Stimulated activated CD4-positive, alpha-beta T cell treated with anti-CD3 and anti-CD28 coated beads, TNF-alpha, amount 100 ng/mL, for 1 hour (primary cell): ENCODE measurements around the gene ME3.
"Not testable (repeated sequence)": the region's sequence is repeated elsewhere in the genome, so short reads cannot be mapped to it uniquely, and the experiment has no call there.

ENCODE experiments used
- DNase-seq, 3 donors: peaks; one replicate each; pipeline ENCODE4 v3.0.0-alpha.2; 2020; ENCODE audit warnings: low read depth in 3 of 3, low spot score in 1 of 3

The ME3 gene

DNA sequence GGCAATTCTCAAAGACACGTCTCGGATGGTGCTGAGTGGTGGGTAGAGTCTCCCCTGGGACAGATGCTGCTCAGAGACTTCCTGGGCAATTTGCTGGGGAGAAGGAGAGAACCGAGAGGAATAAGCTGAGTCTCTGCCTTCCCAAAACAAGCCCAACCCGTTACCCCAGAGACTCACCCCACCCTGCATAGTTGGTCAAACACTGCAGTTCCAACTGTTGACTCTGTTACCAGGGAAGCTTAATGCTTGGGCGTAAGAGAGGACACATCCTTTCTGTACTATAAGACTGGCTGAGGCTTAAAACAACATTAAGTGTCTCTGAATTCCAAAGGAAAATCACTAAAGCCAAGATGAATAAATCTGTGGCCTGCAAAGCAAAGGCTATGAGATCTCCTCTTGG lies 229.6 kb downstream of the ME3 start:
- DNase-seq: no peak

DNA sequence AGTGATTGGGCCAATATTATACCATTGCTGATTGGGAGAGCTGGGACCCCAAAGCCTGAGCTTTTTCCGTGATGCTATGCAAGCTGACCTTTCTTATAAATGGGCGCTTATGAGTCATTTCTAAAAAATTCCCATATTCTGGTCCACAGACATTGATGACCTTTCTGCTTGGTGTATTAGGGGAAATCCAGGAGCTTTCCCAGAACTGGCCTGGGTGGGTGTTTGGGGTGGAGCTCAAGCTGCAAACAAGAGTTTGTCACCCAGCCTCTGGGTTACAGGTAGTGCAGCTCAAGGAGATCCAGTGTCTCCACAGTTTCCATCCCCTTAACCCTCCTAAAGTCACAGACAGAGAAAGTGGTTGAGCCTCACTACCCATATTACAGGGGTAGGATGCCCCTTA lies 230.0 kb downstream of the ME3 start:
- no peak for DNase-seq

DNA sequence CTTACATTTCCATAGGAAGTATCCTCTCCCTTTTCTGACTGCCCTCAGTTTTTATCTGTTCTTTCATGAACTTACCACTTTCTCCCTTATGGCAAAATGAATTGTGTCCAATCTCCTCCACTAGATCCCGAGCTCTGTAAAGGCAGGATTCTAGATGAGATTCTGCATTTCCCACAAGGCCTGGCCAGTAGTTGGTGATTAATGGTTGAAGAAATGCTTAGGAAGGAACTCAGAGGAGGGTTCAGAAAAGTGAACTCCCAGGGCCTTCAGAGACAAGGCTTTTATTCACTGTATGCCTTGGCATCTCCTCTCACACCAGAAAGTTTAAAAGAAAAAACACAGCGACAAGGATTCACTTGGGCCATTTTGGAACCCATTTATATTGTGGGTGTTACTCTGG lies 231.6 kb downstream of the ME3 start:
- DNase-seq: no peak

DNA sequence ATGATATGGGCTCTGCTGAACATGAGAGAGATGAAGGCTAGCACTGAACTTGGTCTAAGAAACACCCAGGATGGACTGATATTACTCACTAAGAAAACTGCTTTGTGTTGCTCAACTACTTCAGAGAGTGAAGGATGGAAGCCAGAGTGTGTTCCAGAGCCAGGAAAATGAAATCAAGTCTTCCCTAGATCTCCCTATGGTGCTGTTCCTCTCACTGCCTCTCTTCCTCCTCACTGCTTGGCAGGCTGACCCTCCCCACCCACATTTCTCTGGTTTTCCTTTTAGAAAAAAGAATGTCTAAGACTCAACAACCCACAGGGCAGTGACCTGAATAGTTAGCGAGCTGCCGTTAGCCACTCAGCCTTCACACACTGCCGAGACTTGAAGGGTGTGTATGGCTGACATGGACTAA lies 232.1 kb downstream of the ME3 start:
- DNase-seq: no peak

DNA sequence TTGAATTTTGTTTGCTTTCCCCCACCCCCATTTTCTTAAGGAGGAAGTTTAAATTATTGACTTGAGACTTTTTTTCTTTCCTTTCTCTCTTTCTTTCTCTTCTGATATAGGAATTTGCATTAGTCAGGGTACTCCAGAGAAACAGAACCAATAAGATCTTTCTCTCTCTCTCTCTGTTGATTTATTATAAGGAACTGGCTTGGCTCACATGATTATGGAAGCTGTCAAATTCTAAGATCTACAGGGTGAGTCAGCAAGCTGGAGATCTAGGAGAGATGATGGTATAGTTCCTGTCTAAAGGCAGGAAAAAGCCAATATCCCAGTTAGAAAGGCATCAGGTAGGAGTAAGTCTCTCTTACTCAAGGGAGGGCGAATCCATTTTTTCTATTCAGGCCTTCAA lies 233.7 kb downstream of the ME3 start:
- no peak for DNase-seq

DNA sequence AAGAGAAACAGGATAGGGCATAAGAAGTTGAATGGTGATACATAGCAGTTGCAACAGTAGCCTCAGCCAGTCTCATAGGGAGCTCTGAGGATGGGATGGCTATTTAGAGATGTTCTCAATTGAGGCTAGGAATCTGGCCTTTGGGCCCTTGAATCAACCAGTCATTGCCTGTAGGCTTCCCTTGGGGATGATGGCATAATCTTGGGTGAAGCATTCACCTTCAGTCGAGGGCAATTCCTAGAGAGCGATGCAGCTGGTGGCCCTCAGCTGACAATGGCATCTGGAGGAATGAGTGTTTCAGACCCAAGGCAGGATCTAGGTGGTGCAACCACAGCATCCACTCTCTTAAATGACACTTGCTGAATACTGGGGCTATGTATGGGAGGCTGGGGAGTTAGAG lies 236.7 kb downstream of the ME3 start:
- no peak for DNase-seq

DNA sequence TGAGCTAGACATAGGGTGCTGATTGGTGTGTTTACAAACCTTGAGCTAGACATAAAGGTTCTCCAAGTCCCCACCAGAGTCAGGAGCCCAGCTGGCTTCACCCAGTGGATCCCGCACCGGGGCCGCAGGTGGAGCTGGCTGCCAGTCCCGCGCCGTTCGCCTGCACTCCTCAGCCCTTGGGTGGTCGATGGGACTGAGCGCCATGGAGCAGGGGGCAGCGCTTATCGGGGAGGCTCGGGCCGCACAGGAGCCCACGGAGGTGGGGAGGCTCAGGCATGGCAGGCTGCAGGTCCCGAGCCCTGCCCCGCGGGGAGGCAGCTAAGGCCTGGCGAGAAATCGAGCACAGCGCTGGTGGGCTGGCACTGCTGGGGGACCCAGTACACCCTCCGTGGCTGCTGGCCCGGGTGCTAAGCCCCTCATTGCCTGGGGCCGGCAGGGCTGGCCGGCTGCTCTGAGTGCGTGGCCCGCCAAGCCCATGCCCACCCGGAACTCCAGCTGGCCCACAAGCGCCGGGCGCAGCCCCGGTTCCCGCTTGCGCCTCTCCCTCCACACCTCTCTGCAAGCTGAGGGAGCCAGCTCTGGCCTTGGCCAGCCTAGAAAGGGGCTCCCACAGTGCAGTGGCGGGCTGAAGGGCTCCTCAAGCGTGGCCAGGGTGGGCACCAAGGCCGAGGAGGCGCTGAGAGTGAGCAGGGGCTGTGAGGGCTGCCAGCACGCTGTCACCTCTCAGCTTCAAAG lies 238.9 kb downstream of the ME3 start:
- DNase-seq: not testable (repeated sequence)

DNA sequence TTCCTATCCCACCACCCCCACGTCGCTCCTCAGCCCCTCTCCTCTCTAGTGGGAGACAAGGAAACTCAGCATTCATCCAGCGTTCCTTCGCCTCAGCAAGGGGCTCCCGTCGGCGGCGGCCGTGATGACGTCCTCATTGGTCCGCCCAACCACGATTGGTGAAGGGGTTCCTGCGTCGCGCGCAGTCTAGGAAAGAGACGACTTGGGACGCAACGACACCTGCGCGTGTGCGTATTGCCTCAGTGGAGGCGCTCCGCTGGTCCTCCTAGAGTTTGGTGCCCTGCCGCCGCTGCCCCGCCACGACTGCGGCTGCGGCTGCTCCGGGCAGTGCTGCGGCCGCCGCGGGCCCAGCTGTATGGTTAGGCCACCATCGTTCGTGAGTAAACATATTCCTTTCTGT lies 241.2 kb downstream of the ME3 start:
- no peak for DNase-seq

DNA sequence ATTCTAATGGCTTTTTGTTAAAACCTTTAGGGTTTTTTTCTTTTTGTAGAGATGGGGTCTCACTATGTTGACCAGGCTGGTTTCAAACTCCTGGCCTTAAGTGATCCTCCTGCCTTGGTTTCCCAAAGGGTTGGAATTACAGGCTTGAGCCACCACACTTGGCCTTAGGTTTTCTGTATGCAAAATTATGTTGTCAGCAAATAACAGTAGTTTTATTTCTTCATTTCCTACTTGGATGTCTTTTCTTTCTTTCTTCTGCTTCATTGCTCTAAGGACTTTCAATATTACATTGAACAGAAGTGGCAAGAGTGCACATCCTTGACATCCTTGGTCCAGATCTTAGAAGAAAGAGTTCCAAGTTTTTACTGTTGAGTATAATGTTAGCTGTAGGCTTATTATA lies 245.0 kb downstream of the ME3 start:
- DNase-seq: no peak

DNA sequence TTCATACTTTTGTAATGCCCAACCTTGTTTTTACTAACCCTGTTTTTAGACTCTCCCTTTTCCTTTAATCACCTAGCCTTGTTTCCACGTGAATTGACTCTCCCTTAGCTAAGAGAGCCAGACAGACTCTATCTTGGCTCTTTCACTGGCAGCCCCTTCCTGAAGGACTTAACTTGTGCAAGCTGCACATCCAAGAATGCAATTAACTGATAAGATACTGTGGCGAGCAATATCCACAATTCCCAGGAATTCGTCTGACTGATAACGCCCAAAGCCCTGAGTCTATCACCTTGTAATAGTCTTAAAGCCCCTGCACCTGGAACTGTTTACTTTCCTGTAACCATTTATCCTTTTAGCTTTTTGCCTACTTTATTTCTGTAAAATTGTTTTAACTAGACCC lies 248.9 kb downstream of the ME3 start:
- not testable (repeated sequence) for DNase-seq

DNA sequence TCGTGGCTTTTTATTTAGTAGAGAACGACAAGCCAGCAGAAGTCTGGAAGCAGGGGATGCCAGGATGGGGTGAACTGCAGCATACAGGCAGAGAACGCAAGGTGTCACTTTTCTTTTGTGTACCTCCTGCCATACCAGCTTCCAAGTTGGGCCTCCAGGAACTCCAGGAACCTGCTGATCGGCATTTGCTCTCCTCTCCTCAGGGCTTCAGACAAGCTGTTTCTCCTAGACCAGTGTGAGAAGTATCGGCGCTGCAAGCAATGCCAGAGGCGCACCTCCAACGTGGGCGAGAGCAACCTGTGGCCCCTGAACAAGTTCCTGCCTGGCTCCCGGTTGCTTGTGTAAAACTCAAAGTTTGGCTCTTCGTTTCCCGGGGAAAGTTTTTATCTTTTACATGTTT lies 250.0 kb downstream of the ME3 start:
- DNase-seq: no peak

DNA sequence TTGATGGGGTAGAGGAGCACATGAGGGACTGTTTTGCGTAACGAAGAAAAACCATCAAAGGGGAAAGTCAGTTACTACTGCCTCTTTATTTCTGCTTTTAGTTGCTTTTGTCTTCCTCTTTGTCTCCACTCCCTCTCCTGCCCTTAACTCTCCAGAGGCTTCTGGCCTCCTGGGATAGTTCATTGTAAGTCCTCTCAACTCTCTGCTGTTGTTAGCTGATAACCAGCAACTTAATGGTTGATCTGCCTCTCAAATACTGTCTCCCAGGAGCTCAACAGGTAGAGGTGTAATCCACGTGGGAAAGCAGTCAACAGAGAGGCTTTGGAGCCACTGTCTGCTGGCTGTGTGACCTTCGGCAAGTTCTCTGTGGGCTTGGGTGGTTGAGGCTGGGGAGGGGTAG lies 250.5 kb downstream of the ME3 start:
- no peak for DNase-seq

DNA sequence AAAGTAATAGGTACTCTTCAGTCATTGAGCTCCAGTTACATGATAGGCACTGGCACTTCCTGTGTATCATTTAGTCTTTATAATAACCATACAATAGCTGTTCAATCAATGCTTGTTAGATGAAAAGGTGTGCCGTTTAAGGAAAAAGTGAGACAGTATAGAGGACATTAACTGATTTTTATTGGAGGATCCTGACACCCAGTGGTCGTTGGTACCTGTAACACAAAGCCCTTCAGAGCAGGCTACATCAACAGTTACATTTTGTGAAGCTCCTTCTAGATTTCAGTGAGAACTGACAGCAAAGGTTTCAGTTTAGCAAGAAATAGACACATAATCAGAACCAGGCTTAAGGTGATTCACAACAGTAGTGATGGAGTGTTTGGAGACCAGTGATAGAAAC lies 253.5 kb downstream of the ME3 start:
- DNase-seq: no peak

DNA sequence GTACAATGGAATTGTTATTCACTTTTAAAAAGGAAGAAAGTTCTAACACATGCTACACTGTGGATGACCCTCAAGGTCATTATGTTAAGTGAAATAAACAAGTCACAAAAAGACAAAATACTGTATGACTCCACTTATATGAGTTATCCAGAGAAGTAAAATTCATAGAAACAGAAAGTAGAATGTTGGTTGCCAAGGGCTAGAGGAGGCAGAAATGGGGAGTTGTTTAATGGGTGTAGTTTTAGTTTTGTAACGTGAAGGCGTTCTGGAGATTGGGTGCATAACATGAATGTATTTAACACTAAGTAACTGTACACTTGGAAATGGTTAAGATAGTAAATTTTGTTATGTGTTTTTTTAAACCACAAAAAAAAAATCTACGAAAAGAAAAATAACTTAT lies 253.9 kb downstream of the ME3 start:
- DNase-seq: no peak

DNA sequence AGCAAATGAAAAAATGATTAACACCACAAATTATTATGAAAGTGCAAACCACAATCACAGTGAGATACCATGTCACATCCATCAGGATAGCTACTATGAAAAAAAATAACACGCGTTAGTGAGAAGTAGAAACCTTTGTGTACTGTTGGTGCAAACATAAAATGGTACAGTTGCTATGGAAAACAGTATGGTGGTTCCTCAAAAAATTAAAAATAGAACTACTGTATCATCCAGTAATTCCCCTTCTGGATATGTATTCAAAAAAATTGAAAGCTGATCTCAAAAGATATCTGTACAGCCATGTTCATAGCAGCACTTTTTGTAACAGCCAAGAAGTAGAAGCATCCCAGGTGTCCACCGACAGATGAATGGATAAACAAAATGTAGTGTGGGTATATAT lies 254.3 kb downstream of the ME3 start:
- no peak for DNase-seq

DNA sequence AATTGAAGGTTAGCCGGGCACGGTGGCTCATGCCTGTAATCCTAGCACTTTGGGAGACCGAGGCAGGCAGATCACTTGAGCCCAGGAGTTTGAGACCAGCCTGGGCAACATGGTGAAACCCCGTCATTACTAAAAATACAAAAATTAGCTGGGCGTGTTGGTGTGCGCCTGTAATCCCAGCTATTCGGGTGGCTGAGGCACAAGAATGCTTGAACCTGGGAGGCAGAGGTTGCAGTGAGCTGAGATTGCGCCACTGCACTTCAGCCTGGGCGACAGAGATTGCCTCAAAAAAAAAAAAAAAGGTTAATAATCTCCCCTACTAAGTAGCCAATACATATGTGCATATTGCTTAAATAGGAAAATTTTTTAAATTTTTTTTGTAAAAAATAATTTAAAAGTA lies 255.5 kb downstream of the ME3 start:
- DNase-seq: not testable (repeated sequence)

DNA sequence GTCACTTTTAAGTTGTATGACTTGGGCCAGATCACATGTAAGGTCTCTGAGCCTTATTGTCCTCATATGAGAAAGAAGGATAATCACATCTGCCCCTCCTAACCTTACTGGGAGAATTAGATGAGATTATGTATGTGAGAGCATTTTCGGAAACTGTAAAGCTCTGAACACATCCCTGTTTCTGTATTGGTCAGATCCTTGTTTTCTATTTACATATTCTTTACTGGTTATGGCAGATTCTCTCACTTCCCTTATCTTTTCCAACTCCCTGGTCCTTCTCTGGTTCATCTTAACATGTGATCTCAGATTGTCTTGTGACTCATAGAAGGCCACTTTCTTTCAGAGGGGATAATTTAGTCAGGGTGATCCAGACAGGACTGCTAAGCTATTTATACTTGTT lies 255.9 kb downstream of the ME3 start:
- DNase-seq: no peak

DNA sequence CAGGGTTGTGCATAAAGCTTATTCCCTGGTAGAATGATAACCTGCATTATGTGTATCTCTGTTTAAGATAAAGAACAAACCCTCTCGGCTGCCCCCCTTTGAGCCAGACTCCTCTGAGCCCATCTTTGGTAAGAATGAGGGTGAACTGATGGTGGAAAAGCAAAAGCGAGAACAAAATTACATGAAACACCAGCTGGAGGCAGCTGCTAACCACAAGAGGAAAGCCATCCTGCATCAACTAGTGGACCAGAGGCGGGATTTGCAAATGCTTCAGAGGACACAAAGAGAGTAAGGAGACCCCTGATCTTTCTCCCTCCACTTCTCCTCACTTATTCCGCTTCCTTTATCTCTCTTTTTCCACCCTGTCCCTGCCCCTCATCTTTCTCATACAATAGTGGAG lies 257.4 kb downstream of the ME3 start:
- no peak for DNase-seq

DNA sequence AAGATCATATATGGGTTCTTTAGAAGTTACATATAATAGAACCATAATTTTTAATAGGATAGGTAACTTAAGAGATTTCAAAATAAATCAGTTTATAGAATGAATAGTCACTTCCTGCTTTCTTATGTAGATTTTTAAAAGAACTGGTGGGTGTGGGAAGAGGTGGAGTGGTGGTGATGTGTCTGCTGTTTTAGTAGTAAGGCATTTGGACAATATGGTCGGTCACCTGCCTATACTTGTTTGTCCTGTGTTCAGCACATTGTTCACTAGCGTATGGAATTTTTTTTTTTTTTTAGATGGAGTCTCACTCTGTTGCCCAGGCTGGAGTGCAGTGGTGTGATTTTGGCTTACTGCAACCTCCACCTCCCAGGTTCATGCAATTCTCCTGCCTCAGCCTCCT lies 258.4 kb downstream of the ME3 start:
- no peak for DNase-seq

DNA sequence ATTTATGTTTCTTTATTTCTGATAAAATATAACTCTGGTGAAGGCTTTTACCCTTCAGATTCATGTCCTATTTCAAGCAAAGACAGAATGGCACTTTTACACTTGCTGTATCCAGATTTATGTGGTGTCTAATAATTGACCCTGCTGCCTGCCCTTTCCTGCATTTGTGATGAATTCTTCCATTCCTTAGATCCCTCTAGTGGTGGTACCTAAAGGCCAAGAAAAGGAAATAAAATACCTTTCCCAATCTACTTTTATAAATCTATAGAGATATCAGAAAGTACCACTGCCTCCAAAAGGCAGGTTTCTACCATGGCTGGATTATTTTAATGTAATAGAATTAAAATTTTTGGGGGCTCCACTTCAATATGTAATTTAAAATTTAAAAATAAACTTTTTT lies 263.6 kb downstream of the ME3 start:
- DNase-seq: no peak

DNA sequence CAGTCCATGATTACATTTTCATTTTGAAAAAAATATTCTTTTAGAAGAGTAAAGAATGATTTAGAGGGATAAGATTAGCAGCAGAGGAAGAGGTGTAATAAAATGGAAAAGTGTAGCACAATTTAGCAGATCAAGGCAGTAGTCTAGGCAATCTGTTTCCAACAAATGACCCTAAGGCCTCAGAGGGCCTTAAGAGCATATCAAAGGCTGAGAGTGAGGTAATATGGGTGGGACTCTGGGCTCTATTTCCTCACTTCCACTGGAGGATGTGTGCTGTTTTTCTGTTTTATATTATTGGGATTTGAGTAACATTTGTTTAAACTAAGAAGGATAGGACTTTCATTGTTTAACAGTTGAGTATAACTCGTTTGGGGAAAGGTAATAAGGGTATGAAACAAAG lies 269.0 kb downstream of the ME3 start:
- DNase-seq: no peak

DNA sequence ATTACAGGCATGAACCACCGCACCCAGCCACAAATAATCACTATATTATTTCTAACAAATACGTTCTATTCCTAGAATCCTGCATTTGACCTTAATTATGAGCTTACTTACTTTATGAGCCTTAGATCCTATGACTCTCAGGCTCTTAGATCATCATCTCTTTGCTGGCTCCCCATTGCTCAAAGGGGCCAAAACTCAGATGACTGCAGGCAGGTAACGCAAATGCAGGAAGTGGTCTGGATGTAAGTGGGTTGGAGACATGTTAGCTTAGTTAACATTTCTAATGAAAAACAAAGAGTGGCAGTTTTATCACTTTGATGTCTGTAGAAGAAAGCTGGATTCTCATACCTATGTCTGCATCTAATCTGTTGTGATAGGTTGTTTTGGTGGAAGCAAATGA lies 274.3 kb downstream of the ME3 start:
- no peak for DNase-seq

DNA sequence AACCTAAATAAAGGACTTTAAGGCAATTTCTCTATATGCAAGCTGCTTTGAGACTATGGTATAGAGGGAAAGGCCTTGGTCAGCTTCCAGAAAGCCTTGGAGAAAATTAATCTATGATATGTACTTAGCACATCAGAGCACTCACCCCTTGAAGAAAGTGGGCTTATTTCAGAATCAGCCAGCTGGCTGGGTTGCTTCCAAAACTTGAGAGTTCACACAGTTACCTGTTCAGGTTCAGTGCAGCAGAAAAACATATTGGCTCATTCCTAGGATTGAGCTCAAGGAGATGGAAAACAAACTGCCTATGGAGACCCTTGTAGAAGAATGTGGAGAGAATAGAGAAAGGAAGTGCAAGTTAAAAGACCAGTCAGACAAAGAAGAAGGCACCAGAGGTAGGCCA lies 275.1 kb downstream of the ME3 start:
- DNase-seq: no peak

DNA sequence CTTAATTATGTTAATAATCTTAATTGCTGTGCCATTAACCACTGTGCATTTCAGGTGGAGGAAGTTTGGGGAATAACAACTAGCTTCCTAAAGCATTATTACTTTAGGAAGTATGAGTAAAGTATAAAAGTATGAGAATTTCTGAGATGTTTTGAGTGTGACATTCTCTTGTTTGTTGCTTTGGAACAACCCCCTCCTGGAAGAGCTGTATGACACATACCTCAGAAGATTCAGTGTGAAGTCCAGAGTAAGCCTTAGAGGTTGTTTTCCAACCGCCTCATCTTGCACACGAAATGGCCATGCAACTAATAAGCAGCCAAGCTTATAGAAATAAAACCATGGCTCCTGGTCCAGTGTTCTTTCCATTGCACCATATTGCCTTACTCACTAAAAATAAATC lies 276.0 kb downstream of the ME3 start:
- DNase-seq: no peak
